Stimulated activated CD8-positive, alpha-beta memory T cell treated with anti-CD3 and anti-CD28 coated beads, Interleukin-15, amount 100 ng/mL, for 1 hour (primary cell): ENCODE results near the gene ARHGAP22.

Source experiments
- DNase-seq: peaks from one replicate; pipeline ENCODE4 v3.0.0-alpha.2; 2020; ENCODE audit warnings: low read depth

Gene ARHGAP22

DNA sequence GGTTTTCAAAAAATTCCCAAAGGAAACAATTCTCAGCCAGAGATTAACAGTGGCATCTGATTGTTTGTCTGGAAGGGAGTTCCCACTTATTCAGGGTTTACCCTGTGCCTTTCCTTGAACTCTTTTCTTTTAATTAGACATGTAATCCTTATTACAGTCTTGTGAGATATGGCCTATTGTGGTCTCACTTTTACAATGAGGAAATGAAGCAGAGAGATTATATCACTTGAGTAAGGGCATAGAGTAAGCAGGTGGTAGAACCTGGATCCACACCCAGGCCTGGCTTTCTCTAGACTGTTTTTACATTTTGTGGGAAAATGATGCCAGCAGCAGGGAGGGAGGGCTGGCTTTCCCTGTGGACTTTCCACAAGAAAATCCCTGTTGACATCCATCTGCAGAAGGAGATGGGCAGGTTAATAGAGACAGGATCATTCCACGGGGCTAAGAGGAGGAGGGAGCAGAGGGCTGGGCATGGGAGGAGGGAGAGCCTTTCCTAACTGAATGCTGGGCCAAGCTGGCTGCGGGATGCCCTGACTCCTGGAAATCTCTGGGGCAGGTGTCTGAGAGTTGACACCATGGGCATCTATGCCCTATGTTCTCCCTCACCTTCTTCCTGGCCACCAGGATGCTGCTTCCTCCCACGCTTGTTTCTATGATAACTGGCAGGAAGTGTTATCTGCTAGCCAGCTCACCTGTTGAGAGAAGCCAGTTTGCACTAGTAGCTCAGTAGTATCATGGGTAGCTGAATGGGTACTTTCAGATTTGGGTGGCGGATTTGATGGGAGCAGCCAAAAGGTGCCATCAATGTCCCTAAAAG is 28.7 kb upstream of the ARHGAP22 start:
- no peak for DNase-seq

DNA sequence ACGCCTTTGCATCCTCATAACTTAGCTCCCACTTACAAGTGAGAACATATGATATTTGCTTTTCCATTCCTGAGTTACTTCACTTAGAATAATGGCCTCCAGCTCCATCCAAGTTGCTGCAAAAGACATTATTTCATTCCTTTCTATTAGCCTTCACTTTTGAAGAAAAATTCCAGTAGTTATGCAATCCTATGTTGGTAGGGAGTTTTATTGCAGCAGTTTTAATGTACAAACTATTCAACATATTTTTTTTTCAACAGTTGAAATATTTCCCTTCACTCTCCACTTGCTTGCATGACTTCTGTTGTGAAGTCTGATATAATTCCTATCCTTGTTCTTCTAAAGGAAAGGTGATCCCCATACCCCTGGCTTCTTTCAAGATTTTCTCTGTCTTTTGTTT is 27.3 kb upstream of the ARHGAP22 start:
- DNase-seq: no peak

DNA sequence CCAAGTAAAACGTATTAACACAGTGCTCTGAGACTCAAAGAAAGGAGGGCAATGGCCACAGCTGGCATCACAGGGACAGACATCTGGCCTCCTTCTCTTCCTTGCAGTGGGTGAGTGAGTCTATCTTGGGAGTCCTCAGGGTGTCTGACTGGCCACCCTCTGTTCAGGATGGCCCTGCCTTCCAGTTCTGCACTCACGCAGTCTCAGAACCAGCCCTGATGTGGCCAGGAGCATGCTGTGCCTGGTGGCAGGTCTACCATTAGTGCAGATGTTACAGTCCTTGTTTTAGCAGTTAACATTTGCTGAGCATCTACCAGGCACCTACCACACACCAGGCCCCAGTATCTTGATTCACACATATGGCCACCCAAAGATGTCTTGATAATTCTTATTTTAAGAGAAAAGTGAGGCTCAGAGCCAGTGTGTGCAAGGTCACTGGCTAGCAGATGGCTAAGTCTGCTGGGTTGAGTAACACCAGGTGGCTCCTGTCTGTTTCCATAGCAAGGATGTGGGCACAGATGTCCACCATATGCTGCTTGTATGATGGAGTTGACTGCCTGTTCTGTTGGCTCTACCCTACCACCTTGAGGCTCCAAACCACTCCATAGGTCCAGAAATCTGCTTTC is 23.2 kb upstream of the ARHGAP22 start:
- DNase-seq: no peak

DNA sequence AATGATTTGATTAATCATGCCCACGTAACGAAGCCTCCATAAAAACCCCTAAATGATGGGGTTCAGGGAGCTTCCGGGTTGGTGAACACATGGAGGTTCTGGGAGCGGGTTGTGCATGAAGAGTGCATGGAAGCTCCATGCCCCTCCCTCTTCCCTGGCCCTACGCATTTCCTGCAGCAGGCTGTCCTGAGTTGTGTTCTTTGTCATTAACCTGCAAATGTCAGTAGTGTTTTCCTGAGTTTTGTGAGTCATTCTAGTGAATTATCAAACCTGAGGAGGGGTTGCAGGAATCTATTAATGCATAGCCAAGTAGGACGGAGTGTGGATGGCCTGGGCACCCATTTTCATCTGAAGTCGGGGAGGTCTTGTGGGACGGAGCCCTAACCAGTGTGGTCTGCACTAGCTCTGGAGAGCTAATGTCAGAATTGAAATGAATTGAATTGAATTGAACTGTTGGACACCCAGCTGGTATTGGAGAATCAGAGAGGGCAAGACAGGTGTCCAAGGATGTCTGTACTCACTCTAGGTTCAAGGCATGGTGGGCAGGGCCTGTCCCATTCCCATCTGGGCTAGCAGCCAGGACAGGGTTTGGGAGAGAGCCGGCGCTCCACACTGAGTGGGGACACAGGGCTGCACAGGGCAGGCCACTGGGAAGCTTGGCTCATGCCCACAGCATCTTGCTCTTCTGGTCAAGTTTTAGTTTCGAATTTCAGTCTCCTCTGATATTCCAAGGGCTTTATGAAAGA is 22.3 kb upstream of the ARHGAP22 start:
- DNase-seq: no peak

DNA sequence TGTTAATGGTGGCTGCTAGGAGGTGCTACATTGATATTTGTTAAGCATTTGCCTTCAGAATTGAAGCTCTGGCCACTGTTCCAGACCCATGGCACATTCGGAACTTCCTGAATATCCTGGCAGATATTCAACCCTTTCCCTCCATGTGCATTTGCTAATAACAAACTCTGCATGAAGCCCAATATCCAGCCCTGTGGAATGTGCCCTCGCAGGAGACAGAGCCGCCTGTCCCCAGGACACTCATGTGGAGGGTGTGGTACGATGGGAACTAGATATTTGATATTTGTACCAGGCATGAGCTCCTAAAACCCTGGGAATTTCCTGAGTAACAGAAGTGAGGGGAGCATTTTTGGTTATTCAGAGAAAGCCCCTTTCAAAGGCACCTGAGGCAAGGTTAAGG is 21.6 kb upstream of the ARHGAP22 start:
- DNase-seq: no peak

DNA sequence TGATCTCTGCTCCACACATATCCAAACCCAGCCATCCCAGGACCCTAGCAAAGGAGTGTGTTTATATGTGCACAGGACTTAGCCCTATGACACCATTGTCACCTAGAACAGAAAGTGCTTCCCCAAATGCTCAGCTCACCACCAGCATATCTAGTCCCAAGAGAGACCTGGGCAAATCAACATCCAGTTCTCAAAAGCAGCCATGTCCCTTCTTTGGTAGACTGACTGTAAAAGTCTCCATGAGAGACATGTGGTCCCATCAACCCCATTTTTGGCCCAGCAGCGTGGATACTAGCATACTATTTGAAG is 20.9 kb upstream of the ARHGAP22 start:
- DNase-seq: no peak

DNA sequence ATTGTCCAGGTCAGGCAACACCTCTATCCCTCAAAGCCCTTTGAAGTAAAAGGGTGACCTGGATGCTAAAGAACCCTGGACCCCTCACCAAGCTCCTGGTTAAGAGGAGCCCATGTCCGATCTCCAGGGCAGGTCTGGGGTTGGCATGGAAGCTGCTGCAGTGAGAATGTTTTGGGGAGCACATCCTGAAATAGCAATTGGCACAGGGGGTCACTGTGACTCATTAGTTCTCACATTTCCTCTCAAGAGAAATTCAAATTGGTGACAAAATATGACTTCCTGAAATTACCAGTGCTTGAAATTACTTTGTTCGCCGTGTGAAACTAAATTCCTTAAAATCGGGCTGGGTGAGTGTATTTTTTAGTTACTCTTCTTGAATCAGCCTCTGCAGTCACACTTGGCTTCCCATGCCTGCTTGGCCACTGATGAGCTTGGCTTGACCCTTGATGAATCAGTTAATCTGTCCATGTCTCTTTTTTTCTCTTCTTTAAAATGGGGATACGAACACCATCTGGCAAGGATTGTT is 18.8 kb upstream of the ARHGAP22 start:
- DNase-seq: no peak

DNA sequence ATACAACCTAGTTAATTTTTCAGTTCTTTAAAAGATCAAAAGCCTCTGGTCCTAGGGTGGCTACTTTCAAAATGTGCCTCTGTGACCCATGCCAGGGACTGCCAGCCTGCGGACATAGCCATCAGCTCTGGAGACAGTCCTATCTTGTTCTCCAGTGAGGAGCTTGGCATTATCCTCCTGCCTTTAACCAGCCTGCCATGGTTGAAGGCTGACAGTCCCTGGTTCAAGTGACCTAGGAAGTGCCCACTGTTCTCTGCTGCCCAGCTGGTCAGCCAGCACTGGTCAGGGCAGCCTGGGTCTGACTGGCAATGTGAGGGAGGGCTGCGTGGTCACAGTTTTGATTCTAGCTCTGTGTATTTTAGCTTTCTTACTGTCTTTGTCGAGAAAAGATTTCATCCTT is 18.1 kb upstream of the ARHGAP22 start:
- no peak for DNase-seq

DNA sequence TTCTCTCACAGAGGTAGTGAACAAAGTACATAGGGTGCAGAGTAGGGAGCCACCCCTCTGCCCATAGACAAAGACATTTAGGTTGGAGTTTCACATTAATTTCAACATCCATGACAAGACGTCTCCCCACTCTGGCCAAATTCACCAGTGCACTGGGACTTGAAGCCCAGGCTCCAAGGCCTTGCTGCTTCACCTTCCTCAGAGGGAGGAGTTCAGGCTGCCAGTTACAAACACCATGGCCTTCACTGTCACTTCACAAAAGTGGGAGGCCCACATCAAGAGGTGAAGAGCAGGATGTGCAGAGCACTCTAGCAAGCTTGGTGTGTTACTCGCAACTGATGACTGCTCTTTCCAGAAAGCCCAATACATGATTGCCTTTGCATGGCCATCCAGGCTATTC is 15.8 kb upstream of the ARHGAP22 start:
- no peak for DNase-seq

DNA sequence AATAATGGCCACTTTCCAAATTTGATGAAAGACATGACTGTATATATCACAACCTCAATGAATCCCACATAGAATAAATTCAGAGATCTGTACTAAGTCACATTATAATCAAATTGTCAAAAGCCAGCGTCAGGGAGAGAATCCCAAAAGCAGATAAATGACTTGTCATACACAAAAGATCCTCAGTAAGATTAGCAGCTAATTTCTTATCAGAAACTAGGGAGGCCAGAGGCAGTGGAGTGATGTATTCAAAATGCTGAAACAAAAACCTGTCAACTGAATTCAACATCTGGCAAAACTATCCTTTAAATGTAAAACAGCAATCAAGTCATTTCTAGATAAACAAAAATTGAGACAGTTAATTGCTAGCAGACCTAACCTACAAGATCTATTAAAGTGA is 11.6 kb upstream of the ARHGAP22 start:
- DNase-seq: no peak

DNA sequence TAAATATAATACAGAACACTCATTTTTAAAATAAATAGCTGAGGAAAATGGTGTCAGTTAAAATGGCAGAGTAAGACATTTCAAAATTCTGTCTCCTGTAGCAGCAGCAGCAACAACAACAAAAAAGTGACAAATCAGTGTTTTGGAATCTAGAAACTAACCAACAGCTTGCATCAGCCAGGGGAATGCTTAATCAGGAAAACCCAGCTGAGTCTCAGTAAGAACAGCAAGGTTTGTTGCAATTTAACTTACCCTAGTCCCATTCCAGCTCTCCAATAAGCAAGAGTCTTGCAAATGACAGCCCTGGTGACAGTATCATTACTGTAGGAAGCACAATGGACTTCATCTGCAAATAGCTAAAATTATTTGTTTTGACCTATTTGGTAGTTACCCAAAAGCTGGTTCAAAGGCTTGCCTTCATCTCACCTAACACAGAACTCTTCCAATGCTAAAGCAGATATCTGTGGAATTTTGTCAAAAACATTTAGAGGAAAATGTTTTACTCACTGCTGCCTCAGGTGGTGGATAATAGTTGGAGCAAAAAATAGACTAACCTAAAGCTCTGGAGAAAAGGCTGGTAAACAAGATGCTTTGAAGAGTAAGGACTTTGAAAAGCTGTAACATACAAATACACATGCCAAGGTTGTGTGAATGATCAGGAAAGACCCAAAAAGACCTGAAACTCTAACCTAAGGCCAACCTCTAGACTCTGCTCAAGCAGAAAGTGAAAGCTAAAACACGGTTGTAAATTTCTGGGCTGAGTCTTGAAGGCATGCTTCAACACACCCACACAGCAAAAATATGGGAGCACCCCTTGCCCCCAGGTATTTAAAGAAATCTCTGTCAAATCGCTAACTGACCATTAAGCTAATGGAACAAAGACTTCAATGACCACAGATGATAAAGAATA is 9.9 kb upstream of the ARHGAP22 start:
- DNase-seq: no peak

DNA sequence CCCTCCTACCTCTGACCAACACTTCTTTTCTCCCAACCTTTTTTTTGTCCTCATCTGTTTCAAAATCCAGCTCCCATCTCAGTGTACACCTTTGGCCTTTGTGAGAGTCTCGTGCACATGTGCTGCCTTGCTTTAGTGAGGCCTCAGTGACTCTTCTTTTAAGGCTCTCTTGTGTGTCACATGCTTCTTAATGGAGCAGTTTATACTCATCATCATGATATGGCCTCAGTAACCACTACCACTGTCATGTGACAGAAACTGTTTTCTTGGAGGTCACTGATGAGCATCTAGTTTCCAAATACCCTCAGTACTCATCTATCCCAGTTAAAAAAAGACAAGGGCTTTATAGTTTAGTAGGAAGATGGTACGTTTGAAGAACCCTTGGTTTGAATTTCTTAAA is 8.1 kb upstream of the ARHGAP22 start:
- no peak for DNase-seq

DNA sequence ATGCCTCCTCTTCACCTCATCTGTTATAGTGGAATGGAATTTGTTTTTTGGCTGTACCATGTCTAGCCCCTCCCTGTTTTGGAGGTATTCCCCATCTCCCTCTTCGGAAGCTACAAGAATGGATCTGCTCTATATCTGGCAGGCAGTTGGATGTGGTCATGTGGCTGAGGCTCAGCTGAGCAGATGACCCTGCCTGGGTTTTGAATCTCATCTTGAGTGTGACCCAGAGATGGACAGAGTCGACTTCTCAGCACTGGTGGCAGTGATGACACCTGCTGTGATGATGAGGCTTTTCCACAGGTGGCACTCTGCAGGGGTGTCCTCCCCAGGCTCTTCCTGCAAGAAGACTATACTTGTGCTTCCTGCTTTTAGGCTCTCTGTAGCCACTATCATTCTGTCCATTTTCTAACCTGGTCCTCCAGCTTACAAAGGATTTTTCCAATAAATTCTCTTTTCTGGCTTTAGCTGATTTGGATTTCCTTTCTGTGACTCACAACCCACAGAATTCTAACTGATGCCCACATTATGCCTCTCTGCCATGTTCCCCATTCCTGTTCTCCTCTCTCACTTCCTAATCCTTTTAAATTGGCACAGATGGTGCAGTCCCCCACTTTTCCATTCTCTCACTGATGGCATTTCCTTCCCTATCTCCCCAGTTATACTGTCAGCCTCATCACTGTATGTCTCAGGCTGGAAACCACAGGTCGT is 7.5 kb upstream of the ARHGAP22 start:
- no peak for DNase-seq

DNA sequence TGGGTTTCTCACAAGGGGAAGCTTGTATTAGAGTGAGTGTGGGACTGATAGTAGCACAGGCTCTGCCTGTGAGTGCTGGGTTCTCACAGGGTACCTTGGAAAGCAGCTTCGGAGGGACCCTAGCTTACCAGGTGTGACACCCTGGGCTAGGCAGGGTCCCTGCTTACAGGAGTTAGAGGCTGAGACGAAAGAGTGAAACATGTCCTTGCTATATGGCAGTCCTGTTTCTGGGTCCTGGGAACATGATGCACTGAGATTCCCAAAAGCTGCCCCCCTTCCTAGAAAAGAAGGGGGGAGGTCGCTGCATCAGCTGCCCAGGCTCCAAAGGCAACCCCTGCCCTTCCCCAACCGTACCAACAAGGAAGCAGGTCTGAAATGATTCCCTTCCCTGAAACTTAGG is 6.3 kb upstream of the ARHGAP22 start:
- DNase-seq: no peak

DNA sequence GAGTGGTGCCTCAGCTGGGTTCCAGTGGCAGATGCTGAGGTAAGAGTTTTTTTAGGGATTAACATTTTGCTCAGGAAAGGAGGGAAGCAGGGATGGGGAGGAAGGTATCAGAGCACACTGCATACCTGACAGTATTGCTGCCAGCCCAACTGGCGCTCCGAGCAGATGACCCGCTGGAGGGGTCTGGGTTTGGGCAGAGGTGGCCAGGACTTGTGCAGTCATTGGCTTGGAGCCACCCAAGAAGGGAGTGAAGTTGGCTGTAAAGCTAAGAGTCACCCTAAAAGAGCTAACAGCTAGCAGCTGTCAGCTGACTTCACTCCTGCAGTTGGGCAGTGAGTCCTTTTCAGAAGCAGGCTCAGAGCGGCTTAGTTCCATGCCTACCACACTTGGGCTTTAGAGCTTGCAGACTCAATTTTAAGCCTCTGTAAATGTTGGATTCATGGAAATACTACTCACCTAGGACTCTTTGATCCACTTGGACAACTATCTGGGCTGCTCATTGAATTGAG is 5.8 kb upstream of the ARHGAP22 start:
- DNase-seq: no peak

DNA sequence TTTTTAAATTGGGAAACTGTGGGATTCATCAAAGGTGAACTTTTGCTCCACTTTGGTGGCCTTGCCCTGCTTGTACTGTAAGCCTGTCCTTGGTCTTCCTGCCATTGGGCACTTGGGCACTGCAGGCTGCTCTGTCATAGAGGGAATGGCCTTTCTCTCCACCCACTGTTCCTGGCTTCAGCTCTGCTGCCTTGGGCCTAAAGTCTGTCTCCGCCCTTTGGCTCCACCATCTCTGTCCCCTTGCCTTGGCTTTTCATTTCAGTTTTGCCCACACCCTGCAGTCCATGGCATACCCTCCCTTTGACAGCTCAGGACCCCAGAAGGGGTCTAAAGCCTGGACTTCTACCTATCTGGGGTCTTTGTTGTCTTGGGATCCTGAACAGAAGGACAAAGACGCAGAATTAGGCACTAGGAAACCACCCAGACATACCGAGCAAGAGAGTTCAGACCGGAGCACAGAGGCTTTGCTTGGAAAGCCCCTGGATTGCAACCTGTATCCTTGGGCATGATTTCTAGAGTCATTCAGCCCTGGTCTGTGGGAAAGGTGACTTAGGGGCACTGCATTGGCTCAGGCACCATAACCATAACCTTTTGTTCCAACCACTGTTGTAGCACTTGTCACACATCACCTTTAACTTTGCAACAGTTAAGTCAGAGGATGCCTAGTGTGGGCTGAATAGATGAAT is 5.2 kb upstream of the ARHGAP22 start:
- no peak for DNase-seq

DNA sequence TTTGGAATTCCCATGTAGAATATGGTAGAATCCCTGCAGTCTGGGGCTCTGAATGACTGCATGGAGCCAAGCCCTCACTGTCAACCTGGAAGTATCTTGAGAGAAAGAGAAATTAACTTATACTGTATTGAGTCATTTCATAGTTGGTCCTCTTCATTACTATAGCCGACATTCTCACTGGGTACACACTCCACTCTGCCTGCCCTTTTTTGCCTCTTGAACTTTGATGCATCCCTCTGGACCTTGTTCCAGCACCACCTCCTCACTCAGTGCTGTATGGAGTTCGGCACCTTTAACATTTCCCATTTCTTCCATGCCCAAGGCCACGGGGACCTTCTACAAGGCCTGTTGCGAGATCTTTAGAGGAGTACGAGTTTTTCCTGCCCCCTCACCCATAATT is 4.6 kb upstream of the ARHGAP22 start:
- no peak for DNase-seq

DNA sequence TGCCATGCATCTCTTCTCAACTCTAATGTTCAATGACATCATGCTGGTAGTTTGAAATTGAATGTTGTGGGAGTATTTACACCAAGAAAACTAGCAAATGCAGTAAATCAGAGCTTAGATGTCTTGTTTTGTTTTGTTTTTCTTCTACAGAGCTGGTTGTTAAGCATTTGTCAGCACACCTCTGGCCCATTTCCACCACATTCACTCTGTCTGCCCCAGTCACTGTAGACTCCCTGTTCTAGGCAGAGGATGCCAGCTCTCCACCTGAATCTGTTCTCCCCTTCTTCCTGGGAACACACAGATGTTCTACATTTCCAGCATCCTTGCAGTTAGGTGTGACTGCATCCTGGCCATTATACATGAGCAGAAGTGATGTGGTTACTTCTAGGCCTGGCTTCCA is 4.1 kb upstream of the ARHGAP22 start:
- DNase-seq: no peak

DNA sequence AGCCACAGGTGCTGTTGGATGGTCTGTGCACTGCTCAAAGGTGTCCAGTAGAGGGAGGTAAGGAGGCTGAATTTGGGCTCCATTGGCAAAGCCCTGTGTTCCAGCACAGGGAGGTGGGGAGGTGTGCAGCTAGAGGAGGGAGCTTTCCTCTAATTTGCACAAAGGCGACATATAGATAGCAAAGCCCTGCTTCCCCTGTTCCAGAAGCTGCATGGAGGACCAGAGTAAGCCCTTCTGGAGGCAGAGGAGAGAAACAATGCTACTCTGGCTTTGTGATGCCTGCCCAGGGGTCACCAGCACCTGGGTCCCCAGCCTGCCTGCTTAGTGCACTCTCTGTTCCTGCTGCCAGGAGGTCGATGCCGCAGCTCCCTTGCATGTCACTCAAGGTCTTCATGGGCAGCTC is 3.4 kb upstream of the ARHGAP22 start:
- no peak for DNase-seq
